T47D (cell line): ENCODE data around the gene LRRC8D.

ENCODE experiments used
- DNase-seq, 2 experiments: peaks; one replicate each; pipeline versions ENCODE4 v3.0.0 to v3.0.0-alpha.2; 2011 to 2012; ENCODE audit warnings: low read depth in 1 of 2, low spot score in 1 of 2
- JUND ChIP-seq: IDR thresholded peaks from 2 replicates; pipeline ENCODE4 v1.6.1; 2012; ENCODE audit warnings: low read depth
- in situ Hi-C: cut with HindIII; loops from 2 replicates; pipeline ENCODE4 v1.10.0; 2016; ENCODE audit warnings: low sequenced_read_pairs, low pct_unique_long_range_greater_than_20kb

LRRC8D gene

DNA sequence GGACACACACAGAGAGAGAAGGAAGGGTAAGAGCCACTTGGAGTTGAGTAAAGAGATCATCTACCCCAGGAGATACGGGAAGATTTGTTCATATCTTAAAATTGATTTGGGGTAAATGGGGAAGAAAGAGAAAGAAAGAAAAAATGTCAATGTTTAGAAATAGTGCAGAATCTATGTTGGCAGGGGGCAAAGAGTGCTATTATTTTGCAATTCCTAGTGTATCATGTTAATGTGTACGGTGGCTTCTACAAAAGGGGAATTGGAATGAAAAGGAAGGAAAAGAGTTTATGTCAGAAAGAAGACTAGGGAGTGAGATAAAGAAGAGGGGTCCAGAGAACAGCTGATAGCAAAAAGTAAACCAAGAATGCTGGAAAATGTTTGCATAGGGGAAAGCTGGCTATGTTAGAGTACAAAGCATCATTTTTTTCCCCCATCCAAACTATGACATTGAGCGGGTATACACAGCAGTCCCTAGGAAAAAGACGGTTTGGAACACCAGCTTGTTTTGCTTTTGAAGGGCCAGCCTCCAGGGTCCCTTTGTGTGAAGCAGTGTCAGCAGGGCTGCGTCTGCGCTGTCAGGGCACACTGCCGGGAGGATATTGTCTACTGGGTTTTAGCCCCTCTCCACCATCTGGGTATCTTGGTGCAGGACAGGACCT lies 10.8 kb downstream of the LRRC8D start:
- no peak for TF ChIP-seq JUND
- in situ Hi-C loops = no loop called here
- DNase-seq = no peak

DNA sequence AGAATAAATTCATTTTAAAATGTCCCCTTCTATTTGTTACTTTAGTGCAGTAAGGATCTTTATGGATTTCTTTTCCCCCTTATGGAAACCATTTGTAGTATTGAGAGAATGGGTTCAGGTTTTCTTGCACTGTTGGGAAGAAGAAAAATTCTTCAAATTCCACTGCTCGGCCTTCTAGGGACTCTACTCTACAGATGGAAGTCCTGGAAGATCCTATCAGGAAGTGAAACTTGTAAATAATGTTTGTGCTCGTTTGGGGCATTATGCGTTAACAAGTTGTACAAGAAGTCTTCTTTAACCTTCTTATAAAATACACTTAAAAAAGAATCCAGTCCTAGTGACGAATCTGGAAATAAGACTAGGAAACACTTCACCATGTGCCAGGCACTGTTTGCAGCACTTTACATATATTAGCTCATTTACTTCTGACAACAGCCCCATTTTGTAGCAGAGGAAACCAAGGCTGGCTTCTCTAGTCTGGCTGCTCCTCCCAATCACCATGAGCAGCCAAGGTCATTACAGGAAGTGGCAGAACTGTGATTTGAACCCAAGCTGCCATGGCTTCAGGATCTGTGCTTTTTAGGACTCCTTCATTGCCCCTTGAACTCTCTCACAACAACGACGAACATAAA lies 11.8 kb downstream of the LRRC8D start:
- TF ChIP-seq JUND = no peak
- in situ Hi-C loops = no loop called here
- no peak for DNase-seq

DNA sequence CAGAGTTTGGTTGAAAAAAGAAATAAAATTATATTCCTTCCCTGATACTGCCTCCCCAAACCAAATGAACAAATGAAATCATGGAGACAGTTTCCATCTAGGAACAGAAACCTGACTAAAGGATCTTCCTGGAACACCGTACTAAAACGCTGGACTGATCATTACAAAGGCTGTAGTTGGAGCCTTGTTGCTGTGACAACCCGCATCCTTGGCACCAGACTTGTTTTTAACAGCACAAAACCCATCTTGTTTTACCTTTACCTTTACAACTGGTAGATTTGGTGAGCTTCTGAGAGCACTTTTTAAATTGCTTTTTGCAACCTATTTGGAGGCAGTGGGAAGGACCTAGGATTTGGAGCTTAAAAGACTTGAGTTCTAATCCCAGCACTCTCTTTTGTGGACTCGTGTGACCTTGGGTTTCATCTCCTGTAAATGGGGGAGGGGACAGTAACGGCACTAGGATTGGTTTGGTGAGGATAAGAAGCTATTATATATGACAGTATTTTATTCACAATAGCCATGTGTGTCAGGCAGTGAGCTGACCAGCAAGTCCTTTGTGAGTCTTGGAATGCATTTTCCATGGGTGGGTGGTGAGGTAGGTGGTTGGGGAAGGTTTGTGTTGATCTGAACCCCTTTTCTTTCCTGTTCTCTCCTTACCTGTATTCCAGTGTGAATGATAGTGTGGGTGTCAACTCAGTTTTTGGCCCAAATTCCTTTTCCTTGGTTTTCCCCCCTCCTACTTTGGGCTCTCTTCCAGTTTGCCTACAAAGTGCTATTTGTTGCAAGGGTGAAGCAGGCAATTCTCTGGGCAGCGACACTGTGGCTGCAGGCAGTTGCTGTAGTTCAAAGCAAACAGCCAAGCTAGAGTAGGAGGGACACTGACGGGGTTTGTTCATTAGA lies 12.6 kb downstream of the LRRC8D start:
- no peak for TF ChIP-seq JUND
- no peak for DNase-seq
- in situ Hi-C loops = no loop called here

DNA sequence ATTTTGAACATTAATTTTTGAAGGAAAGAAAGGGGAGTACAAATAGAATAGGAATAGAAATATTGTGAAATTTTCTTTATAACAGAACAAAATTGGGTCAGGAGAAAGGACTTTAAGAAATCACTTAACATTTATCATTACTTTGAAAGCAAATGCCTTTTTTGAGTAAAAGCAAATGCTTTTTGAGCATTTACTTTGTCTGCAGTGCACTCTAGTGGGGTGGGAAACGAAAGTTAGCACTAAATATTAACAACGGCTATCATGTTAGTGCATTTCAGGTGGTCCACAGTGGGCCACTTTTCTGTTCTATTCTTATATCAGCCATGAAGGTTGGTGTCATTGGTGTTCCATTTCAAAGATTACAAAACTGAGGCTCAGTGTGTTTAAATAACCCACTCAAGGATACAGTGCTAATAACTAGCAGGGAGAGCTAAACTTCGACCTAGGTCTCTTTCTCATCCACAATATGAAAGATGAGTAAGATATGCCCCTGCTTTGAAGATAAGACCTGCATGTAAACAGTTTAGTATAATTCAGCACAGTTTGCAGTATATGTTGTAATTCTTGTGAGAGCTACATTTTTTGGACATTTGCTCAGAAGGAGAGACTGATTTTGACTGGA lies 13.4 kb downstream of the LRRC8D start:
- DNase-seq = no peak
- no peak for TF ChIP-seq JUND
- in situ Hi-C loops = no loop called here

DNA sequence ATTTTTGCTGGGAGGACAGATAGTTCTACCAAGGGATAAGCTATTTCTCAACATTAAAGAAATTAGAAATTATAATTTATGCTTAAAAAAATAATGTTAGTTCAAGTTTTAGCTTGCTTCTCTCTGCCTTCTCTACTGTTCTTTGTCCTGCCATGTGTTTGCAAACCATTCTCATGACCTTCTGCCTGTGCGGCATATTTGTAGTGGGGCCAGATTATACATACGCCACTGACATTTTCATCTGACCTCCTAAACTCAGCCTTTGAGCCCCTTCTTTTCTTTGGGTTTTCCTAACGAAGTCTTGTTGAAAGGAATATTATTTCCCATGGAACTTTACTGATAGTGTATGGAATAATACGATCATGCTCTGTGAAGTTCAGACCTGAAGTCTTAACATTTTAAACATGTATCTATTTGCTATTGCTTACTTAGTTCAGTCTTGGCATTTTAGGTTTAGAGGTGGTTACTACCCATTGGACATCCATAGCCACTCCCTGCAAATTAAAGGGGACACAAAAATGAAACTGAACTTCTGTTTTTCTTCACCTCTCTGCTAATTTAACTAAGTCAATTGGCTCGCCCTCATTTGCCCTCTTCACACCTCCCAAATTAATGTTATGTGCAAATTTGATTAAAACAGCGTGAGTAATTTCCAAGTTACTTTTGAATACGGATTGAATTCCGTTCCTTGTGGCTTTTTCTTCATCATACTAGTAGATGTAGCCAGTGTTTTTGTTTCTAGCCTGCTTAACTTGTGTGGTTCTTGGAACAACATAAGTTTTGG lies 15.6 kb downstream of the LRRC8D start:
- in situ Hi-C loops = no loop called here
- no peak for TF ChIP-seq JUND
- no peak for DNase-seq

DNA sequence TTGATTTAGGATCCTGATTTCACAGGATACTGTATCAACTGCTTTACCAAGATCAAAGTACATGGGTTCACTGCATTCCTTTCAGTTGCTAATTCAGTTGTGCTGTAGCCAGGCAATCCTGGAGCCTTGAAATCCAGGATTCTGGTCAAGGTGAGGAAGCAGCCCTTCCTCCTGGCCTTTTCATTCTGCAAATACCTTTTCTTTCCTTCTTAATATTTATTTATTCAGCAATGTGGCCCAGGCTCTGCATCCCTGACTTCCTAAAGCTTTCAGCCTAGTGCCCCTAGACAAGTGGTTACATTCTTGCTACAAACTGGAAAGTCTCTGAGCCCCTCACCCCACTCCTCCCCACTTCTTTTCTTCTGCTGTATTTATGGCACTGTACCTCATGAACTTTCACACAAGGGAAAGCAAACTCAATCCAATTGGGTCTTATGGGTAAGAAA lies 16.2 kb downstream of the LRRC8D start:
- TF ChIP-seq JUND = no peak
- in situ Hi-C loops = no loop called here
- DNase-seq = no peak

DNA sequence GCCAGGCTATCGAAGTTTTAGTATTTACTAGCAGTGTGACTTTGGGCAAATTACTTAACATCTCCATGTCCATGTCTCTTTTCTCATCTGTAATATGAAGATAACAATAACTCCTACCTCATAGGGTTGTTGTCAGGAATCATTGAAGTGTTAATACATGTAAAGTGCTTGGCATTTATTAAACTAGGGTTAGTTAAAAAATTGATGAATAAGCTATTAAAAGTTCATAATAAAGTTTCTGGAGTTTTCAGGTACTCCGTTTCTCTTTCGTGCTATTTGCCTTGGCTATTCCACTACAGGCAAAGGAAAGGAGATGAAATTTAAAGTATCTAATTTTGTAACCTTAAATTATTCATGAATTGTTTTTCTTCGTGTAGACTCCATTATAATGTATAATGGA lies 16.7 kb downstream of the LRRC8D start:
- in situ Hi-C loops = no loop called here
- TF ChIP-seq JUND = no peak
- DNase-seq = no peak

DNA sequence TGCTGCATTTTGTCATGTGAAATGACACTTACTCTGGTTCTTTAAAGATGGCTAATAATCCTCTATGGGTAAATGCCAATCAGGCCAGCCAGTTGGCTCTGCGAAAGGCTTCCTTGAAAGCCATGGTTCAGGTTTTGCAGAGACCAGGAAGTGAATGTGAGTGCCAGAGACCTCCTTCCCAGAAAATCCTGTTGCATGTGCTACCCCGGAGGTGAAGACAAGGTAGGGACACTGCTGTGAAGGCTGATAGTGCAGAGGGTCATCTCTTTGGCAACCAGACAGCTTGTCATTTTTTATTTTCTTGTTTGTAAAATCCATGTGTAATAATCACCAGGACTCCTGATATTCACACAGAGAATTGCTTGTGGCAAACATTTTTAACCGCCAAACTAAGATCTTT lies 18.7 kb downstream of the LRRC8D start:
- no peak for TF ChIP-seq JUND
- DNase-seq = no peak
- in situ Hi-C loops = no loop called here

DNA sequence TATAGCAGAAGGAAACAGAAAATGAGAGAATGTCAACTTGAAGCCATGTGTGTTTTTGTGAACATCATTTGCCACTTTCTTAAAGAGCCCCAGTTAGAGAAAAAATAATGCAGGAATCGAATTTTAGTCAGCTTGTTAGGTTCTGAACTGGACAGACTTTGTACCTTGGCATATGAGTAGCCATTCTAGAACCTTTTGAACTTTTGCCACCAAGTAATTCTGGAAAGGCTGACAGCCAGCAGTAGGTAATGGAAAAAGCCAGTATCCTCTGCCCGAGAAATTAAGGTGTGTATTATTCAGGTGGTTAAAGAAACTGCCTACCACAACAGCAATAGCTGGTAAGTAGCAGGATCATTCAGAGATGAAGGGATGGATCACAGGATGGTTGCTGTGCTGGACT lies 20.7 kb downstream of the LRRC8D start:
- in situ Hi-C loops = no loop called here
- DNase-seq = no peak
- no peak for TF ChIP-seq JUND

DNA sequence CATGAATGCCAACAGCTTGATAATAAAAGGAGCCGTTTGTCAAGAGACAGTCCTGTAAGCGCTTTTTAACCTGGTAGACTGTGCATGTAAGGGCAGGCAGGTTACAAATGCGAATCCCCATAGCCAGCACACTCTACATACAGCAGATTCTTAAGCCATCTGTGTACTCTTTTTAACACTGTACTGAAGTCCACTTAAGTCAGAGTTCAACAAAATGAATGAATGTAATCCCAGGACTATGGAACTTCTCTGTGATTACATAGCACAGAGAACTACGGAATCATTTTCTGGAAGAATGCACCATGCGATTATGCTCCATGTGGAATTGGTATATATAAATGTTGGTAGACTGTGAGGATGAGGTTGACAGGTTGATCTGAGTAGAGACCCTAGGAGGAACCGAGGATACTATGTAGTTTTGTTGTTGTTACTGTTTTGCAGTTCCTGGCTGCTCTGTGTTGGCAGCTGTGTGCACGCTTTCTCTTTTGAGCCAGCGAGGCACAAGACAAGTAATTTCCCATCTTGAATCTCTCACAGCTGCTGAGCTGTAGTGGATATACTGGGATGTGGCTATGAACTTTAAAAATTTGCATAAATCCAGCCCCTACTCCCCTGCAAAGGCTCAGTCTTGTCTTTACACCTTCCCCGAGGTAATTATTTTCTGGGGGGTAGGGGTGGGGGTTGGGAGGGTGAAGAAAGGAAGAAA lies 21.9 kb downstream of the LRRC8D start:
- in situ Hi-C loops = no loop called here
- DNase-seq = no peak
- no peak for TF ChIP-seq JUND

DNA sequence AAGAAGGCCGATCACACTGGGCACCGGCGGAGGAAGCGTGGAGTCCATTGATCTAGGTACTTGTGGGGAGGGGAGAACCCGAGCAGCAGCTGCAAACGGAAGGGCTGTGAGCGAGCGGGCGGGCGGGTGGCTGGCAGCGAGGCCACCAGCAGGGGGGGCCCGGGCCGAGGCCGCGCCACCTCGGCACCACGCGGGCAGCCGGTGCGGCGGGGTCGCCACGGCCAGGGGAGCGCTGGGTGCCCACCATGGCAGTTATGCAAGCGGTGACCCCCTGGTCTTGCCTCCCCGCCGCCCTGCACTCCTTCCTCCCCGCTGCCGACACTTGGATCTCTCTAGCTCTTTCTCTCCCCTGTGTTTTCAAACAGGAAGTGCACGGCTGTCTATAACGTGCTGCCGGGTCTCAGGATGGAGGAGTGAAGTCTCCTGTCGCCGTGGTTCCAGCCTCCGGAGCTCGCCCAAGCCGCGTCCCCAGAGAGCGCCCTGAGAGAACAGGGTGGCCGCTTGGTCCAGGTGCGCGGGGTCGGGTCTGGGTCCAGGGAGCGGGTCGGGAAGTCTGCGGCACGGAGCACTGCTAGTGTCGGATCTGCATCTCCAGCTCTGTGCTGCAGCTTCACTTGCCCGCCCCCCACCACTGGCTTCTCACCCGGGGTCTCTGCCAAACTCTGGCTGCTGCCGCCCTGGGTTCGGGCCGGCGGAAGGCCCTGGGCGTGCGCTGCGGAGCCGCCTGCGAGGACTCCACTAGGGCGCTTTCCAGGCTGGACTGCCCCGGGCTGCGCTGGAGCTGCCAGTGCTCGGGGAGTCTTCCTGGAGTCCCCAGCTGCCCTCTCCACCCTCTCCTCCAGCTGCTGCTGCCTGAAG lies 22.7 kb downstream of the LRRC8D start:
- no peak for TF ChIP-seq JUND
- no peak for DNase-seq
- in situ Hi-C loops = no loop called here
